Astrocyte (in vitro differentiated cells and primary cell): ENCODE data around the gene CA10. TPM values are rescaled to one million over a fixed set of nuclear protein-coding genes. Genes with fewer than 3 reads are reported as not detected.

Source experiments
- DNase-seq: peaks from one replicate; pipeline ENCODE4 v3.0.0-alpha.2; 2010; ENCODE audit warnings: low read depth
- FAIRE-seq: peaks from 2 replicates; lab custom pipeline; 2011; peaks lifted over from hg19 to GRCh38; lab: Jason Lieb, UNC
- H2AFZ ChIP-seq: 2 replicates; pipeline ENCODE4 v1.6.0; 2012; ENCODE audit warnings: low read depth, low read length, inconsistent platforms
- H3K27ac ChIP-seq: 2 replicates; pipeline ENCODE4 v1.5.1; 2011; ENCODE audit warnings: low read depth, low read length, inconsistent platforms
- H3K27me3 ChIP-seq: 2 replicates; pipeline ENCODE4 v1.6.0; 2011; ENCODE audit warnings: low read length, inconsistent platforms; ENCODE audit not compliant: insufficient read depth
- H3K36me3 ChIP-seq: 2 replicates; pipeline ENCODE4 v1.5.1; 2011; ENCODE audit warnings: low read length, inconsistent platforms; ENCODE audit not compliant: insufficient read depth
- H3K4me1 ChIP-seq: 2 replicates; pipeline ENCODE4 v1.5.1; 2011; ENCODE audit warnings: low read length, inconsistent platforms; ENCODE audit not compliant: insufficient read depth
- H3K4me2 ChIP-seq: 2 replicates; pipeline ENCODE4 v1.6.0; 2012; ENCODE audit warnings: low read length, inconsistent platforms
- H3K4me3 ChIP-seq: 2 replicates; pipeline ENCODE4 v1.5.1; 2011; ENCODE audit warnings: low read depth, mild to moderate bottlenecking, low read length, inconsistent platforms; ENCODE audit not compliant: insufficient read depth
- H3K79me2 ChIP-seq: 2 replicates; pipeline ENCODE4 v1.6.0; 2012; ENCODE audit warnings: mild to moderate bottlenecking, low read length, inconsistent platforms; ENCODE audit not compliant: insufficient read depth
- H3K9ac ChIP-seq: 2 replicates; pipeline ENCODE4 v1.6.0; 2012; ENCODE audit warnings: mild to moderate bottlenecking, low read length, inconsistent platforms
- H3K9me3 ChIP-seq: 2 replicates; pipeline ENCODE4 v1.5.1; 2012; ENCODE audit warnings: low read depth, mild to moderate bottlenecking, low read length, inconsistent platforms; ENCODE audit not compliant: insufficient read depth
- H4K20me1 ChIP-seq: 2 replicates; pipeline ENCODE4 v1.6.0; 2012; ENCODE audit warnings: low read length, inconsistent platforms; ENCODE audit not compliant: insufficient read depth
- H3K27ac Mint-ChIP-seq: one replicate; pipeline ENCODE4 v1.8.0; 2021; ENCODE audit warnings: mild to moderate bottlenecking, mixed read lengths; ENCODE audit not compliant: unreplicated experiment
- H3K27me3 Mint-ChIP-seq: one replicate; pipeline ENCODE4 v1.8.0; 2021; ENCODE audit warnings: low read depth, mixed read lengths; ENCODE audit not compliant: unreplicated experiment
- H3K36me3 Mint-ChIP-seq: one replicate; pipeline ENCODE4 v1.8.0; 2021; ENCODE audit warnings: low read depth, mixed read lengths; ENCODE audit not compliant: unreplicated experiment
- H3K4me1 Mint-ChIP-seq: one replicate; pipeline ENCODE4 v1.8.0; 2021; ENCODE audit warnings: low read depth, mixed read lengths; ENCODE audit not compliant: unreplicated experiment
- H3K4me3 Mint-ChIP-seq: one replicate; pipeline ENCODE4 v1.8.0; 2021; ENCODE audit warnings: mild to moderate bottlenecking, moderate library complexity, mixed read lengths; ENCODE audit not compliant: unreplicated experiment
- H3K9me3 Mint-ChIP-seq: one replicate; pipeline ENCODE4 v1.8.0; 2021; ENCODE audit warnings: mild to moderate bottlenecking, mixed read lengths; ENCODE audit not compliant: unreplicated experiment
- CTCF ChIP-seq: IDR thresholded peaks from 2 replicates; pipeline ENCODE4 v1.5.1; 2011; ENCODE audit warnings: low read depth, mild to moderate bottlenecking, inconsistent platforms, low read length, moderate library complexity; ENCODE audit not compliant: insufficient read depth
- EZH2 ChIP-seq: IDR thresholded peaks from 2 replicates; pipeline ENCODE4 v1.6.1; 2012; ENCODE audit warnings: mild to moderate bottlenecking, low read length, inconsistent platforms; ENCODE audit not compliant: insufficient read depth
- total RNA-seq: library from RNA; stranded (reverse); gene quantifications from 2 replicates; pipeline ENCODE4 v1.2.1, GENCODE V29; 2021

CA10 gene
- total RNA-seq, 1 donor from 2014 or later: 0.43 TPM

DNA sequence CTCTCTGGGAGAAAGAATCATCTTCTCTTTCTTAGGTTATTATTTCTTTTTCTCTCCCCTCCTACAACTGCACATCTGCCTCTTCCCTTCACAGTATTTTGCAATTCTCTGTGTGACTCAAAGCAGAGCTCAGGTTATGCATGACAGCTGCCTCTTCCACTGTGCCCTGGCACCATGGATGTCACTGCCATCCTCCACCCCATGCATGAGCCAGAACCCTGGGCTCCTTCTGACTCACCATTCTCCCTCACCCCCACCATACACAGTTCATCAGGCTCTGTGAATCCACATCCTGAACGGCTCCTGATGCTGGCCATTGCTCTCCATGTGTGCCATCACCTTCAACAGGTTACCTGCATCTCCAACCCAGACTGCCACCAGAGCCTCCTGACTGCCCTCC is 23.9 kb downstream of the CA10 start:
- DNase-seq (no peak), FAIRE-seq (no peak)
- Histone ChIP-seq H3K4me1 (no peaks in the 10 kb centered on the region), H3K4me3 (no peak overlapping the region), H3K4me2 (no peak overlapping the region), H4K20me1 (no peaks in the 10 kb centered on the region), H3K79me2 (no peaks in the 10 kb centered on the region), H3K27ac (no peak overlapping the region), H3K9ac (no peak overlapping the region), H3K27me3 (no peaks in the 10 kb centered on the region), H3K36me3 (no peaks in the 10 kb centered on the region), H3K9me3 (no peaks in the 10 kb centered on the region), H2AFZ (no peak overlapping the region)
- Mint-ChIP-seq H3K36me3 (no peaks in the 10 kb centered on the region), H3K4me3 (no peak overlapping the region), H3K27me3 (peaks cover 6% of the 10 kb centered on the region), H3K9me3 (no peaks in the 10 kb centered on the region), H3K4me1 (no peaks in the 10 kb centered on the region), H3K27ac (no peak overlapping the region)
- TF ChIP-seq EZH2 (no peak), CTCF (no peak)

DNA sequence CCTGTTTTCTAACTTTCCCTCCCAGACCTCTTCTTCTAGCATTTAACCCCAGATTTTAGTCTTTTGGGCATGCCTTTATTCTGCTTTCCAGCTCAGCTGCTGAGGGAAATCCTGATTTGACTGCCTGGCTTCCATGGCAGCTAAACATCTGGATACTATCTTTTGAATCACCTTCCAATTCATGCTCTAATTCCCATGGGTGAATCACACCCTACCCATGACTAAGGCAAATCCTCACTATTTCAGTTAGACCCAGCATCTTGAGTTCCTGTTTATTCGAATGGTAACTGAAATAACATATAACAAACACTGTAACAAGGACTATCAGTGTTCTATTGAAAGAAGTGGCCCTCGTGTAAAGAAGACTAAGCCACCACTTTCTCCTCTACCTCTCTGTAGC is 29.8 kb downstream of the CA10 start:
- no peak overlapping the region for H3K4me3 ChIP-seq
- H3K9me3 ChIP-seq: no peaks in the 10 kb centered on the region
- DNase-seq (no peak), FAIRE-seq (no peak)
- TF ChIP-seq EZH2 (no peak), CTCF (no peak)
- no peaks in the 10 kb centered on the region for H3K36me3 ChIP-seq
- no peak overlapping the region for H2AFZ ChIP-seq
- H3K4me1 Mint-ChIP-seq: peaks cover 8% of the 10 kb centered on the region
- no peaks in the 10 kb centered on the region for H3K79me2 ChIP-seq
- H3K9ac ChIP-seq: no peak overlapping the region
- no peaks in the 10 kb centered on the region for H3K4me1 ChIP-seq
- H3K27me3 ChIP-seq: no peaks in the 10 kb centered on the region
- no peak overlapping the region for H3K27ac ChIP-seq
- no peaks in the 10 kb centered on the region for H3K9me3 Mint-ChIP-seq
- no peaks in the 10 kb centered on the region for H4K20me1 ChIP-seq
- H3K27ac Mint-ChIP-seq: no peak overlapping the region
- H3K27me3 Mint-ChIP-seq: no peaks in the 10 kb centered on the region
- no peak overlapping the region for H3K4me3 Mint-ChIP-seq
- H3K4me2 ChIP-seq: no peak overlapping the region
- H3K36me3 Mint-ChIP-seq: no peaks in the 10 kb centered on the region

DNA sequence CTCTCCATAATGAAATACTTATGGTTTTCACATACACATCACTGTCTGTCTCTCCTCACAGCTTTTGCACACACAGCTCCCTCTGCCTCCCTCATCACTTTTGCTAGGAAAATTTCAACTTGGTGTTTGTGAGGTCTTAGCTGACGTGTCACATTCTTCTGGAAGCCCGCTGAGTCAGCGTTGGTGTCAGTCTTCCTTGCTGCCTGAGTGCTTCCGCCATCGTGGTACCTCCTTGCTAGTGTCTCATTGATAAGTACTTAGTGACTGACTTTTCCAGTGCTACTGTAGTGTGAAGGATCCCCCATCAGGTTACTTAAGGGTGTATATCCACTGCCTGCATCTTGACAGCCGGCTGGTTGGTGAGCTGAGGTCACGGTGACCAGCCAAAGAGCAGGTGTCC is 33.5 kb downstream of the CA10 start:
- no peaks in the 10 kb centered on the region for H3K4me1 ChIP-seq
- H3K27me3 Mint-ChIP-seq: no peaks in the 10 kb centered on the region
- FAIRE-seq: no peak

More for the DNA sequence above, 33.5 kb downstream of the CA10 start:
- no peaks in the 10 kb centered on the region for H3K36me3 ChIP-seq
- no peaks in the 10 kb centered on the region for H3K79me2 ChIP-seq
- H4K20me1 ChIP-seq: no peaks in the 10 kb centered on the region
- no peaks in the 10 kb centered on the region for H3K27me3 ChIP-seq
- H3K27ac Mint-ChIP-seq: no peak overlapping the region
- DNase-seq: no peak
- H3K9me3 ChIP-seq: no peaks in the 10 kb centered on the region
- H3K9ac ChIP-seq: no peak overlapping the region
- H3K27ac ChIP-seq: no peak overlapping the region
- peaks cover 8% of the 10 kb centered on the region for H3K4me1 Mint-ChIP-seq
- no peaks in the 10 kb centered on the region for H3K36me3 Mint-ChIP-seq
- no peak overlapping the region for H2AFZ ChIP-seq
- H3K4me3 Mint-ChIP-seq: no peak overlapping the region
- H3K4me2 ChIP-seq: no peak overlapping the region
- peaks cover 5% of the 10 kb centered on the region for H3K9me3 Mint-ChIP-seq
- no peak for TF ChIP-seq CTCF
- TF ChIP-seq EZH2: no peak
- H3K4me3 ChIP-seq: no peak overlapping the region
